Choroid plexus epithelial cell (primary cell): ENCODE data around the gene TRIM44.

ENCODE experiments used
- DNase-seq: peaks from one replicate; pipeline ENCODE4 v3.0.0-alpha.2; 2010; ENCODE audit warnings: low read depth
- H3K4me3 ChIP-seq: 2 replicates; pipeline ENCODE4 v1.5.1; 2011; ENCODE audit warnings: low read depth, mild to moderate bottlenecking, control low read depth, low read length, moderate library complexity
- CTCF ChIP-seq: conservative IDR thresholded peaks from 2 replicates; pipeline ENCODE4 v1.5.1; 2011; ENCODE audit warnings: low read depth, mild to moderate bottlenecking, control low read depth, inconsistent platforms, low read length, moderate library complexity

TRIM44 gene

GRCh38 chr11:35796562-35796961 lies 134.0 kb downstream of the TRIM44 start:
- TF ChIP-seq CTCF, result no peak
- H3K4me3 ChIP-seq, result no peak overlapping the region
- DNase-seq, result peak; percentile 35

GRCh38 chr11:35798423-35798822 lies 135.8 kb downstream of the TRIM44 start:
- no peak for DNase-seq
- TF ChIP-seq CTCF, result no peak

GRCh38 chr11:35798983-35799382 lies 136.4 kb downstream of the TRIM44 start:
- no peak overlapping the region for H3K4me3 ChIP-seq
- DNase-seq, result no peak
- no peak for TF ChIP-seq CTCF

More at GRCh38 chr11:35798423-35798822, 135.8 kb downstream of the TRIM44 start:
- no peak overlapping the region for H3K4me3 ChIP-seq

GRCh38 chr11:35799655-35800054 lies 137.1 kb downstream of the TRIM44 start:
- TF ChIP-seq CTCF, result no peak
- no peak for DNase-seq
- H3K4me3 ChIP-seq, result no peak overlapping the region

DNA sequence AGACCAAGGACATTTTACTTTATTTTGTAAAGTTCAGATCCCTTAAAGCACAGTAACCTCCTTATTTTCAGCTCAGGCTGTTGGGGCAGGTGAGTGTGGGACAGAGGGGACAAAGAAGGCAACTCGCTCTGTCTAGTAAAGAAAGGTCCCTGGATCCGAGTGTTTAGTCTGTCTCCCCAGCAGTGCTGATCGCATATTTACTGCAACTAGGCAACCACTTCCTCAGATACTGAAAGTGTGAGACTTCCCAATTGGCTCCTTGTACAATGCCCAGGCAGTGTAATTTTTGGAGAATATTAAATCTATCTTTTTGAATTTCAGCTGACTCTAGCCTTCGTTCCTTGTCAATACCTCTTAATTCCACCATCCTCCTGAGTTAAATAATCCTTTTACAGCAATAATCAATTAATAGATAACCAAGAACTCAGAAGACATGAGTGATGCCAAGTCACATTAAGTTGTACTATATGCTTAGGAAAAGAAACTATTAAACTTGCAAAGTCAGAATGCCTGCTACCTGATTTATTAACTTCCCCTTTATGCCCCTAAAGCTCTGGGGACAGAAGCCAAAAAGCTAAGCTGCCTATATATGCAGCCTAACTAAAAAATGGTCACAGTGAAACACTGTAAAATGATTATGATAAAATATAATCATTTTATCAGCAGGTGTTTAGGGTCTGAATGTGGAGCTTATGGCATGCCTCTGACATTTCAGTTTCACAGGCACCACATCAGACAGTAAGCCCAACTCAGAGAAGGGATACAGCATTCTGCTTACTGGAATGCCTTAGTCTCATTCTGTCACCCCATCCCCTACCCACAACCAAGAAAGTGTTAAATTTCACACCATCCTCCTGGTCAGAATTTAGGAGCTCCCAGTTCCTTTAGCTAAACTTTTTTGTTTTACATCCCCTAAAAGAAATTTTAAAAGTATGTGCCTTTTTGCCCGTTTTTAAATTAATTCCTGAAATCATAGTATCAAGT lies 138.7 kb downstream of the TRIM44 start:
- no peak overlapping the region for H3K4me3 ChIP-seq
- TF ChIP-seq CTCF, result no peak

GRCh38 chr11:35802221-35802620 lies 139.6 kb downstream of the TRIM44 start:
- TF ChIP-seq CTCF, result no peak
- DNase-seq, result no peak
- H3K4me3 ChIP-seq, result no peak overlapping the region

More for the DNA sequence above, 138.7 kb downstream of the TRIM44 start:
- DNase-seq, result peak; percentile 29
